Measurements from ENCODE around the gene NUTF2. TPM values are rescaled to one million over a fixed set of nuclear protein-coding genes. Genes with fewer than 3 reads are reported as not detected.
A peak's percentile ranks its signal among the peaks of the same experiment; 100 is the strongest.

Gene NUTF2
- total RNA-seq, 1 experiment from 2014 or later: 224 TPM

GRCh38 chr16:67803894-67804293 lies 42.8 kb upstream of the NUTF2 start:
- Mint-ChIP-seq H3K27ac (ENCODE audit: unreplicated experiment) (no peak overlapping the region), H3K36me3 (ENCODE audit: insufficient read depth, unreplicated experiment) (peaks cover 67% of the 10 kb centered on the region), H3K9me3 (ENCODE audit: low read depth, unreplicated experiment) (no peaks in the 10 kb centered on the region), H3K4me1 (ENCODE audit: low read depth, unreplicated experiment) (peaks cover 11% of the 10 kb centered on the region), H3K27me3 (ENCODE audit: unreplicated experiment) (no peaks in the 10 kb centered on the region), H3K4me3 (ENCODE audit: low read depth, unreplicated experiment) (no peak overlapping the region)
- no peak for DNase-seq
- intact Hi-C loops (cut with micrococcal nuclease; ENCODE audit: unreplicated experiment): no loop called here
- CTCF ChIA-PET: no interaction called here
- TF ChIP-seq CTCF (IDR thresholded peaks at IDR 0.05; ENCODE audit: unreplicated experiment): no peak
- BruUV-seq (replicated peaks): no TSS peak

- Mint-ChIP-seq H3K9me3 (ENCODE audit: low read depth, unreplicated experiment) (no peaks in the 10 kb centered on the region), H3K36me3 (ENCODE audit: insufficient read depth, unreplicated experiment) (peaks cover 67% of the 10 kb centered on the region), H3K27me3 (ENCODE audit: unreplicated experiment) (no peaks in the 10 kb centered on the region), H3K4me1 (ENCODE audit: low read depth, unreplicated experiment) (peaks cover 11% of the 10 kb centered on the region), H3K27ac (ENCODE audit: unreplicated experiment) (peak overlapping the region; percentile 76), H3K4me3 (ENCODE audit: low read depth, unreplicated experiment) (peak overlapping the region; percentile 96)
- DNase-seq: no peak
- CTCF ChIA-PET: no interaction called here
- TF ChIP-seq CTCF (IDR thresholded peaks at IDR 0.05; ENCODE audit: unreplicated experiment): no peak
- intact Hi-C loops (cut with micrococcal nuclease; ENCODE audit: unreplicated experiment): loop anchor here (5.0 kb wide), 1 partner anchor 277 kb away; no protein-coding TSS in a partner anchor
- BruUV-seq (replicated peaks): TSS peak; percentile 39
Measured at GRCh38 chr16:67804853-67805542, 41.7 kb upstream of the NUTF2 start.

GRCh38 chr16:67805718-67806427 lies 40.9 kb upstream of the NUTF2 start:
- no TSS peak for BruUV-seq (replicated peaks)
- Mint-ChIP-seq H3K27me3 (ENCODE audit: unreplicated experiment) (no peaks in the 10 kb centered on the region), H3K36me3 (ENCODE audit: insufficient read depth, unreplicated experiment) (peaks cover 63% of the 10 kb centered on the region), H3K9me3 (ENCODE audit: low read depth, unreplicated experiment) (no peaks in the 10 kb centered on the region), H3K27ac (ENCODE audit: unreplicated experiment) (peak overlapping the region; percentile 76), H3K4me1 (ENCODE audit: low read depth, unreplicated experiment) (peaks cover 11% of the 10 kb centered on the region), H3K4me3 (ENCODE audit: low read depth, unreplicated experiment) (peak overlapping the region; percentile 96)
- CTCF ChIA-PET: interaction anchor here (0.6 to 2.6 kb wide), 15 partner anchors 10 to 914 kb away, joined by 3 to 24 read pairs (median 5); partner anchors contain the start of gene GFOD2
- DNase-seq: peak; percentile 13
- TF ChIP-seq CTCF (IDR thresholded peaks at IDR 0.05; ENCODE audit: unreplicated experiment): no peak
- intact Hi-C loops (cut with micrococcal nuclease; ENCODE audit: unreplicated experiment): loop anchor here (5.0 kb wide), 1 partner anchor 276 kb away; no protein-coding TSS in a partner anchor

GRCh38 chr16:67806428-67807147 lies 40.1 kb upstream of the NUTF2 start, which contains the start of the genes RANBP10 and TSNAXIP1:
TSS of gene RANBP10 (minus strand) at chr16:67806560. CDS start at chr16:67806536, 24 bp downstream.
TSS of gene TSNAXIP1 (plus strand) at chr16:67806889. CDS start at chr16:67807150, 261 bp downstream.
- peak; percentile 98 for DNase-seq
- Mint-ChIP-seq H3K4me1 (ENCODE audit: low read depth, unreplicated experiment) (peaks cover 11% of the 10 kb centered on the region), H3K27ac (ENCODE audit: unreplicated experiment) (peak within 1 kb of the TSS; percentile 76), H3K27me3 (ENCODE audit: unreplicated experiment) (no peaks in the 10 kb centered on the region), H3K4me3 (ENCODE audit: low read depth, unreplicated experiment) (peak within 1 kb of the TSS; percentile 96), H3K9me3 (ENCODE audit: low read depth, unreplicated experiment) (no peaks in the 10 kb centered on the region), H3K36me3 (ENCODE audit: insufficient read depth, unreplicated experiment) (peaks cover 61% of the 10 kb centered on the region)
- intact Hi-C loops (cut with micrococcal nuclease; ENCODE audit: unreplicated experiment): loop anchor here (5.0 kb wide), 1 partner anchor 276 kb away; no protein-coding TSS in a partner anchor
- CTCF ChIA-PET: interaction anchor here (0.6 to 2.6 kb wide), 16 partner anchors 10 to 913 kb away, joined by 3 to 24 read pairs (median 5); partner anchors contain the start of gene GFOD2
- BruUV-seq (replicated peaks): no TSS peak
- no peak for TF ChIP-seq CTCF (IDR thresholded peaks at IDR 0.05; ENCODE audit: unreplicated experiment)
